ENCODE results near the gene KRT79.
"Not testable (repeated sequence)": the region's sequence is repeated elsewhere in the genome, so short reads cannot be mapped to it uniquely, and the experiment has no call there.

Gene KRT79

GRCh38 chr12:52833922-52834726 is at the start of gene KRT79:
KRT79 (minus strand) TSS chr12:52834311; CDS start chr12:52834260, 51 bp downstream.
- TF ChIP-seq ZC3H10 (CRISPR knock-in tag; IDR thresholded peaks at IDR 0.05), result no peak
- TF ChIP-seq OSR1 (CRISPR knock-in tag; IDR thresholded peaks at IDR 0.05), result no peak
- no peak for TF ChIP-seq PPARA (CRISPR knock-in tag; IDR thresholded peaks at IDR 0.05; ENCODE audit: borderline replicate concordance)
- TF ChIP-seq CSDC2 (CRISPR knock-in tag; IDR thresholded peaks at IDR 0.05), result no peak
- no peak for TF ChIP-seq POU6F1 (CRISPR knock-in tag; IDR thresholded peaks at IDR 0.05; ENCODE audit: borderline replicate concordance, low read depth)
- no peak for TF ChIP-seq ZNF565 (CRISPR knock-in tag; conservative IDR thresholded peaks at IDR 0.05; ENCODE audit: low read depth)
- no peak for TF ChIP-seq ARNTL (CRISPR knock-in tag; IDR thresholded peaks at IDR 0.05; ENCODE audit: borderline replicate concordance, low read depth)
- no peak for TF ChIP-seq RARB (CRISPR knock-in tag; IDR thresholded peaks at IDR 0.05)
- TF ChIP-seq TSHZ2 (CRISPR knock-in tag; IDR thresholded peaks at IDR 0.05), result no peak
- TF ChIP-seq CSRNP3 (CRISPR knock-in tag; IDR thresholded peaks at IDR 0.05), result no peak
- TF ChIP-seq CREB5 (CRISPR knock-in tag; IDR thresholded peaks at IDR 0.05; ENCODE audit: low read depth), result no peak
- TF ChIP-seq PATZ1 (CRISPR knock-in tag; IDR thresholded peaks at IDR 0.05; ENCODE audit: borderline replicate concordance), result no peak
- TF ChIP-seq GLIS3 (CRISPR knock-in tag; IDR thresholded peaks at IDR 0.05), result no peak

GRCh38 chr12:52880499-52880898 is 46.4 kb upstream of the KRT79 start:
- ATAC-seq, result not testable (repeated sequence)

More at GRCh38 chr12:52833922-52834726, at the start of gene KRT79:
- no peak for ATAC-seq

- TF ChIP-seq ZNF8 (CRISPR knock-in tag; IDR thresholded peaks at IDR 0.05), result no peak
- TF ChIP-seq TCF4 (CRISPR knock-in tag; IDR thresholded peaks at IDR 0.05; ENCODE audit: borderline replicate concordance), result no peak
- no peak for TF ChIP-seq CREB5 (CRISPR knock-in tag; IDR thresholded peaks at IDR 0.05; ENCODE audit: low read depth)
- TF ChIP-seq ZNF70 (CRISPR knock-in tag; IDR thresholded peaks at IDR 0.05), result peak; percentile 73
- no peak for TF ChIP-seq CSDC2 (CRISPR knock-in tag; IDR thresholded peaks at IDR 0.05)
- TF ChIP-seq ISL1 (CRISPR knock-in tag; IDR thresholded peaks at IDR 0.05), result no peak
- peak; percentile 92 for ATAC-seq
Measured at GRCh38 chr12:52879394-52880351, 45.6 kb upstream of the KRT79 start.

Measured in SK-N-SH treated with all-trans-retinoic acid at 6 μM for 48 hours (cell line).